HEK293 (cell line): ENCODE data around the gene MDFI.

Experiments used
- CTCF ChIP-seq: fragments of 450-650 bp; formaldehyde crosslinking; IDR thresholded peaks from 2 replicates; pipeline ENCODE4 v1.5.1; 2016; ENCODE audit warnings: missing biosample characterization, missing genetic modification characterization
- ZEB2 ChIP-seq: fragments of 450-650 bp; formaldehyde crosslinking; IDR thresholded peaks from 2 replicates; pipeline ENCODE4 v1.5.1; 2016; ENCODE audit warnings: missing biosample characterization, missing genetic modification characterization

GRCh38 chr6:41618598-41618997 is 19.7 kb upstream of the MDFI start:
- TF ChIP-seq ZEB2 (tag by site-specific recombination), result no peak
- no peak for TF ChIP-seq CTCF (tag by site-specific recombination)
